GM12864 (cell line): ENCODE results near the gene RBMS1.
A peak's percentile ranks its signal among the peaks of the same experiment; 100 is the strongest.

Experiments
- DNase-seq: peaks from one replicate; pipeline ENCODE4 v3.0.0-alpha.2; 2011; ENCODE audit warnings: low read depth
- H3K4me3 ChIP-seq: 2 replicates; pipeline ENCODE4 v1.5.1; 2011; ENCODE audit warnings: mild to moderate bottlenecking, low read depth, low read length, control low read depth
- CTCF ChIP-seq: IDR thresholded peaks from 2 replicates; pipeline ENCODE4 v1.5.1; 2011; ENCODE audit warnings: low read depth, mild to moderate bottlenecking, moderate library complexity, low read length, control low read depth, inconsistent platforms; ENCODE audit errors: missing control alignments

RBMS1 gene

GRCh38 chr2:160275656-160276055 is 218.0 kb downstream of the RBMS1 start:
- no peak for DNase-seq

GRCh38 chr2:160271171-160272086 is 222.2 kb downstream of the RBMS1 start:
- H3K4me3 ChIP-seq: no peak overlapping the region
- DNase-seq: no peak

More at GRCh38 chr2:160275656-160276055, 218.0 kb downstream of the RBMS1 start:
- H3K4me3 ChIP-seq: no peak overlapping the region
- TF ChIP-seq CTCF: no peak

GRCh38 chr2:160270571-160271113 is 223.0 kb downstream of the RBMS1 start:
- TF ChIP-seq CTCF: no peak
- no peak for DNase-seq
- no peak overlapping the region for H3K4me3 ChIP-seq

More at GRCh38 chr2:160271171-160272086, 222.2 kb downstream of the RBMS1 start:
- no peak for TF ChIP-seq CTCF

- peak; percentile 19 for DNase-seq
- H3K4me3 ChIP-seq: peak overlapping the region; percentile 41
- peak; percentile 75 for TF ChIP-seq CTCF
These were observed 223.6 kb downstream of the RBMS1 start for GRCh38 chr2:160269803-160270570.

- DNase-seq: no peak
- TF ChIP-seq CTCF: no peak
- H3K4me3 ChIP-seq: no peak overlapping the region
These were observed 224.2 kb downstream of the RBMS1 start for GRCh38 chr2:160269365-160269764.

- TF ChIP-seq CTCF: no peak
- H3K4me3 ChIP-seq: no peak overlapping the region
- DNase-seq: no peak
These were observed 225.3 kb downstream of the RBMS1 start for GRCh38 chr2:160268151-160268781.
